Measurements from ENCODE around the gene TMOD4. TPM values are rescaled to one million over a fixed set of nuclear protein-coding genes. Genes with fewer than 3 reads are reported as not detected.

The TMOD4 gene
- total and polyA plus RNA-seq, 2 of the 13 experiments (the other 11 are each of a cell fraction or from before 2014, with no cell fraction given), result 0.66 TPM; not detected in 1

GRCh38 chr1:151189637-151190445 lies 14.1 kb upstream of the TMOD4 start, which contains the start of gene VPS72 (continued):
- 0 out of 2 replicates have a peak, but pooled peaks have one; percentile 30 for TF ChIP-seq TEF (CRISPR knock-in tag; IDR thresholded peaks at IDR 0.05)
- TF ChIP-seq ATM (IDR thresholded peaks at IDR 0.05; ENCODE audit: borderline replicate concordance), result no peak
- peak; percentile 78 for TF ChIP-seq TFE3 (CRISPR knock-in tag; IDR thresholded peaks at IDR 0.05)
- peak; percentile 72; the same call in 1 of the 2 replicates for TF ChIP-seq ZFP1 (CRISPR knock-in tag; IDR thresholded peaks at IDR 0.05)
- TF ChIP-seq MTF1 (CRISPR knock-in tag; IDR thresholded peaks at IDR 0.05), result no peak
- TF ChIP-seq NAIF1 (CRISPR knock-in tag; IDR thresholded peaks at IDR 0.05; ENCODE audit: borderline replicate concordance), result peak; percentile 51; the same call in 1 of the 2 replicates
- TF ChIP-seq PATZ1 (CRISPR knock-in tag; IDR thresholded peaks at IDR 0.05), result peak; percentile 82
- TF ChIP-seq PAXIP1 (CRISPR knock-in tag; conservative IDR thresholded peaks at IDR 0.05), result peak; percentile 63
- TF ChIP-seq ZNF205 (CRISPR knock-in tag; IDR thresholded peaks at IDR 0.05), result peak; percentile 73
- TF ChIP-seq ZNF143 (CRISPR knock-in tag; IDR thresholded peaks at IDR 0.05), result peak; percentile 80
- peak; percentile 66; the same call in 1 of the 2 replicates for TF ChIP-seq MXD4 (CRISPR knock-in tag; IDR thresholded peaks at IDR 0.05)
- TF ChIP-seq ZNF256 (CRISPR knock-in tag; conservative IDR thresholded peaks at IDR 0.05), result peak; percentile 45; the same call in 1 of the 2 replicates
- TF ChIP-seq ZNF709 (CRISPR knock-in tag; IDR thresholded peaks at IDR 0.05), result peak; percentile 75
- TF ChIP-seq ASH2L (IDR thresholded peaks at IDR 0.05; ENCODE audit: insufficient read length, low read depth, low read length), result peak; percentile 88

All from HepG2 (cell line).